ENCODE measurements around the gene APRT. TPM values are rescaled to one million over a fixed set of nuclear protein-coding genes. Genes with fewer than 3 reads are reported as not detected.

APRT gene
- total and polyA plus RNA-seq, 2 of the 4 experiments (the other 2 are of a cell fraction) = 40.5 to 157 TPM

DNA sequence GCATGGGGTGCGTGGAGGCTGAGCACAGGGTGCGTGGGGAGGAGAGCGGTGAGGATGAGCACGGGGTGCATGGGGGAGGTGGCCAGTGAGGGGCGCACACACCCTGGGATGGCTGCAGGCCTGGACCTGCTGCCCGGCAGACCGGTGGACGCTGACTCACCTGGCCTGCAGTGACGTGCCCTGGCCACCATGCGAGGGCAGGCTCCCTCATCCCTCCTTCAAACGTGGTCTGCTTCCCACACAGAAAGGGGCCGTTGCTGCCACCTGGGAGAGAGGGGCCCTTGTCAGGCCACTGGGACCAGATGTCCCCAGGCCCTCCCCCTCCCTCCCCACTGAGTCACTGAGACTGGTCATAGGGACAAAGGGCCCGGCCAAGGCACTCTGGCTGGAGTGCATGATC, 20.1 kb upstream of the APRT start:
- no peak for ATAC-seq (ENCODE audit: low read depth)
- no peak overlapping the region for H2BK120ac ChIP-seq (ENCODE audit: low read depth, low read length)
- no peak overlapping the region for H3K9ac ChIP-seq (ENCODE audit: low read depth, low read length)
- ChIA-PET CTCF (no interaction called here), POLR2A (ENCODE audit: unreplicated experiment) (no interaction called here)
- H3K9me1 ChIP-seq (ENCODE audit: insufficient read depth, low read length) = no peaks in the 10 kb centered on the region
- no peak overlapping the region for H3K4me3 ChIP-seq (ENCODE audit: insufficient read depth, low read depth, low read length)
- no TSS peak for BruUV-seq (replicated peaks)
- peaks cover 4% of the 10 kb centered on the region; the same call in 1 of the 2 replicates for H3K4me1 ChIP-seq (ENCODE audit: control insufficient read depth, insufficient read depth, low read length)
- H3K79me1 ChIP-seq (ENCODE audit: low read depth in 1 of 2, low read length in 2 of 2) = no peaks in the 10 kb centered on the region
- no peak overlapping the region for H3K27ac ChIP-seq (ENCODE audit: insufficient read depth, low read length)
- H3K4me2 ChIP-seq (ENCODE audit: low read depth, low read length) = no peak overlapping the region
- no peak overlapping the region for H3K14ac ChIP-seq (replicated peaks; ENCODE audit: low read depth, low read length)
- H3K4ac ChIP-seq (ENCODE audit: low read depth, low read length) = no peak overlapping the region
- H3K56ac ChIP-seq (ENCODE audit: extremely low read depth, insufficient read depth, low read length) = no peak overlapping the region
- H3K18ac ChIP-seq (ENCODE audit: low read depth, low read length) = no peak overlapping the region
- no peak overlapping the region for H2BK5ac ChIP-seq (ENCODE audit: low read depth, low read length, poor library complexity, severe bottlenecking)
- no peak overlapping the region for H4K8ac ChIP-seq (ENCODE audit: low read depth in 2 of 2, low read length in 2 of 2)
- no peak overlapping the region for H4K5ac ChIP-seq (ENCODE audit: low read depth, low read length)
- intact Hi-C loops (cut with micrococcal nuclease) = no loop called here
- no peak overlapping the region for H2BK15ac ChIP-seq (ENCODE audit: low read depth, low read length)
- no peak overlapping the region for H2AK5ac ChIP-seq (ENCODE audit: low read depth, low read length)
- H2BK20ac ChIP-seq (ENCODE audit: low read depth, low read length) = no peak overlapping the region
- dilution Hi-C loops (cut with HindIII; ENCODE audit: low sequenced_read_pairs, unreplicated experiment) = no loop called here
- no peak for DNase-seq
- H4K91ac ChIP-seq (ENCODE audit: insufficient read depth, low read depth, low read length) = no peak overlapping the region
- WGBS, 2 experiments (ENCODE audit: extremely low coverage in 2 of 2, insufficient read length in 1 of 2) = 90% methylated on average over 2 of the region's 13 CpGs; no CpG with 5 or more reads in 1 of the 2 experiments
- H3K9me3 ChIP-seq (ENCODE audit: control insufficient read depth, insufficient read depth, low read length) = no peaks in the 10 kb centered on the region
- peaks cover 18% of the 10 kb centered on the region; the same call in 1 of the 2 replicates for H3K36me3 ChIP-seq (ENCODE audit: control insufficient read depth, insufficient read depth, low read length)
- H4K20me1 ChIP-seq (ENCODE audit: insufficient read depth, low read length) = peaks cover 3% of the 10 kb centered on the region; the same call in 1 of the 2 replicates
- H3K27me3 ChIP-seq (ENCODE audit: control insufficient read depth, insufficient read depth, low read length) = no peaks in the 10 kb centered on the region
- in situ Hi-C loops (cut with MboI; ENCODE audit: low sequenced_read_pairs) = no loop called here
- TF ChIP-seq MXI1 (IDR thresholded peaks at IDR 0.05; ENCODE audit: borderline replicate concordance, low read depth, low read length) = no peak
- no peak for TF ChIP-seq FOS (IDR thresholded peaks at IDR 0.05; ENCODE audit: low read depth, low read length)
- TF ChIP-seq CHD1 (IDR thresholded peaks at IDR 0.05; ENCODE audit: low read depth, low read length) = no peak
- TF ChIP-seq RAD21 (IDR thresholded peaks at IDR 0.05; ENCODE audit: low read length) = no peak
- no peak for TF ChIP-seq MAZ (IDR thresholded peaks at IDR 0.05; ENCODE audit: borderline replicate concordance, low read depth, low read length)
- no peak for TF ChIP-seq BHLHE40 (IDR thresholded peaks at IDR 0.05; ENCODE audit: low read depth, low read length)
- no peak for TF ChIP-seq RCOR1 (IDR thresholded peaks at IDR 0.05; ENCODE audit: insufficient replicate concordance, low read length)
- no peak for TF ChIP-seq NFE2L2 (IDR thresholded peaks at IDR 0.05; ENCODE audit: low read depth, low read length)
- no peak for TF ChIP-seq USF2 (IDR thresholded peaks at IDR 0.05; ENCODE audit: low read depth, low read length)
- TF ChIP-seq, protein P1, sequence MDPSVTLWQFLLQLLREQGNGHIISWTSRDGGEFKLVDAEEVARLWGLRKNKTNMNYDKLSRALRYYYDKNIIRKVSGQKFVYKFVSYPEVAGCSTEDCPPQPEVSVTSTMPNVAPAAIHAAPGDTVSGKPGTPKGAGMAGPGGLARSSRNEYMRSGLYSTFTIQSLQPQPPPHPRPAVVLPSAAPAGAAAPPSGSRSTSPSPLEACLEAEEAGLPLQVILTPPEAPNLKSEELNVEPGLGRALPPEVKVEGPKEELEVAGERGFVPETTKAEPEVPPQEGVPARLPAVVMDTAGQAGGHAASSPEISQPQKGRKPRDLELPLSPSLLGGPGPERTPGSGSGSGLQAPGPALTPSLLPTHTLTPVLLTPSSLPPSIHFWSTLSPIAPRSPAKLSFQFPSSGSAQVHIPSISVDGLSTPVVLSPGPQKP (IDR thresholded peaks at IDR 0.05; ENCODE audit: borderline replicate concordance, low read depth, low read length) = no peak
- no peak for TF ChIP-seq POLR2A (IDR thresholded peaks at IDR 0.05; ENCODE audit: low read depth, low read length)
- TF ChIP-seq CTCF (conservative IDR thresholded peaks at IDR 0.05; ENCODE audit: low read depth, low read length) = no peak
- no peak for TF ChIP-seq RFX5 (IDR thresholded peaks at IDR 0.05; ENCODE audit: low read depth, low read length)
- TF ChIP-seq MAFK (IDR thresholded peaks at IDR 0.05; ENCODE audit: low read depth, low read length) = no peak
- no peak overlapping the region for H3K23ac ChIP-seq (ENCODE audit: low read depth, low read length)
- no peak overlapping the region for H2AK9ac ChIP-seq (replicated peaks; ENCODE audit: low read depth, low read length, poor library complexity)
- no peak overlapping the region for H2AFZ ChIP-seq (replicated peaks; ENCODE audit: low read length, poor library complexity)

Data from IMR-90 (cell line).